Fibroblast of pulmonary artery (primary cell): ENCODE results near the gene TRIM71.

Source experiments
- DNase-seq: peaks from one replicate; pipeline ENCODE4 v3.0.0-alpha.2; 2010; ENCODE audit warnings: low read depth
- H3K4me3 ChIP-seq: replicated peaks from 2 replicates; pipeline ENCODE4 v1.5.1; 2011; ENCODE audit warnings: low read depth, mild to moderate bottlenecking, control low read depth, low read length, moderate library complexity
- CTCF ChIP-seq: IDR thresholded peaks from 2 replicates; pipeline ENCODE4 v1.5.1; 2011; ENCODE audit warnings: mild to moderate bottlenecking, control low read depth, low read length, inconsistent platforms; ENCODE audit errors: missing control alignments

TRIM71 gene

GRCh38 chr3:32857921-32858320, 40.1 kb downstream of the TRIM71 start:
- H3K4me3 ChIP-seq = no peak overlapping the region
- no peak for DNase-seq
- no peak for TF ChIP-seq CTCF

GRCh38 chr3:32859604-32860237, 41.9 kb downstream of the TRIM71 start:
- no peak for TF ChIP-seq CTCF
- DNase-seq = no peak
- H3K4me3 ChIP-seq = no peak overlapping the region

- DNase-seq = no peak
- no peak overlapping the region for H3K4me3 ChIP-seq
- TF ChIP-seq CTCF = no peak
These were observed 42.7 kb downstream of the TRIM71 start for GRCh38 chr3:32860499-32860898.

GRCh38 chr3:32861681-32862080, 43.9 kb downstream of the TRIM71 start:
- no peak overlapping the region for H3K4me3 ChIP-seq
- no peak for TF ChIP-seq CTCF
- DNase-seq = no peak

- DNase-seq = no peak
- H3K4me3 ChIP-seq = no peak overlapping the region
- TF ChIP-seq CTCF = no peak
These were observed 44.6 kb downstream of the TRIM71 start for GRCh38 chr3:32862247-32862935.

GRCh38 chr3:32862936-32863487, 45.2 kb downstream of the TRIM71 start:
- TF ChIP-seq CTCF = no peak
- DNase-seq = no peak
- no peak overlapping the region for H3K4me3 ChIP-seq
